NCI-H226 (cell line): ENCODE data around the gene IDNK.

Experiments
- DNase-seq: peaks from one replicate; pipeline ENCODE4 v3.0.0-alpha.2; 2015

The IDNK gene

GRCh38 chr9:83636813-83637212, 13.9 kb downstream of the IDNK start:
- DNase-seq = no peak

GRCh38 chr9:83637389-83637788, 14.4 kb downstream of the IDNK start:
- no peak for DNase-seq

GRCh38 chr9:83639266-83639665, 16.3 kb downstream of the IDNK start:
- DNase-seq = no peak

- no peak for DNase-seq
Measured at GRCh38 chr9:83642793-83643192, 19.9 kb downstream of the IDNK start.

GRCh38 chr9:83646500-83647239, 23.7 kb downstream of the IDNK start:
- no peak for DNase-seq

GRCh38 chr9:83649080-83649479, 26.1 kb downstream of the IDNK start:
- DNase-seq = peak; percentile 4

GRCh38 chr9:83649515-83649914, 26.6 kb downstream of the IDNK start:
- no peak for DNase-seq

GRCh38 chr9:83651558-83651957, 28.6 kb downstream of the IDNK start:
- no peak for DNase-seq

- no peak for DNase-seq
Measured at GRCh38 chr9:83652433-83652832, 29.5 kb downstream of the IDNK start.

- no peak for DNase-seq
Measured at GRCh38 chr9:83655433-83655832, 32.5 kb downstream of the IDNK start.

- DNase-seq = no peak
Measured at GRCh38 chr9:83656032-83656680, 33.2 kb downstream of the IDNK start.

GRCh38 chr9:83656952-83657351, 34.0 kb downstream of the IDNK start:
- no peak for DNase-seq

GRCh38 chr9:83662933-83663332, 40.0 kb downstream of the IDNK start:
- DNase-seq = no peak

GRCh38 chr9:83665580-83666200, 42.7 kb downstream of the IDNK start:
- DNase-seq = no peak

GRCh38 chr9:83669067-83669466, 46.1 kb downstream of the IDNK start:
- DNase-seq = no peak

- DNase-seq = no peak
Measured at GRCh38 chr9:83670381-83670780, 47.4 kb downstream of the IDNK start.

- no peak for DNase-seq
Measured at GRCh38 chr9:83671451-83671850, 48.5 kb downstream of the IDNK start.

- peak; percentile 17 for DNase-seq
Measured at GRCh38 chr9:83675466-83675865, 52.5 kb downstream of the IDNK start.

- DNase-seq = no peak
Measured at GRCh38 chr9:83677596-83677995, 54.7 kb downstream of the IDNK start.

GRCh38 chr9:83680233-83680632, 57.3 kb downstream of the IDNK start:
- DNase-seq = no peak

GRCh38 chr9:83681490-83681889, 58.5 kb downstream of the IDNK start:
- no peak for DNase-seq

GRCh38 chr9:83688921-83689320, 66.0 kb downstream of the IDNK start:
- no peak for DNase-seq

- DNase-seq = no peak
Measured at GRCh38 chr9:83691492-83691891, 68.5 kb downstream of the IDNK start.
